Naive thymus-derived CD4-positive, alpha-beta T cell (primary cell): ENCODE data around the gene ZBTB7C. TPM values are rescaled to one million over a fixed set of nuclear protein-coding genes. Genes with fewer than 3 reads are reported as not detected.

Source experiments
- ATAC-seq: fragments of 150-1000 bp; cut with Tn5 transposase; 2 replicates; pipeline ENCODE4 v1.10.0; 2021; ENCODE audit warnings: mild to moderate bottlenecking, moderate library complexity
- CTCF ChIA-PET: fragments of 350-600 bp; sonication (Branson Sonifier 250); formaldehyde crosslinking; loops from one replicate; lab custom pipeline; 2021; ENCODE audit warnings: antibody characterized with exemption; lab: Charles Lee
- POLR2A ChIA-PET: fragments of 350-600 bp; sonication (Branson Sonifier 250); formaldehyde crosslinking; loops from one replicate; lab custom pipeline; 2021; ENCODE audit warnings: antibody characterized with exemption, inconsistent platforms; lab: Charles Lee
- DNase-seq, 9 donors: peaks; one replicate each; pipeline versions ENCODE4 v3.0.0 to v3.0.0-alpha.2; 2020 to 2022; ENCODE audit warnings: mixed read lengths in 1 of 9
- H3K27ac ChIP-seq: one replicate; pipeline ENCODE4 v1.7.0; 2013; ENCODE audit warnings: mild to moderate bottlenecking, low read depth, low read length, moderate library complexity
- H3K27me3 ChIP-seq, 2 donors: one replicate each; pipeline ENCODE4 v1.7.0; 2013; ENCODE audit warnings: low read length in 2 of 2, mild to moderate bottlenecking in 2 of 2, moderate library complexity in 2 of 2; ENCODE audit not compliant: control insufficient read depth in 2 of 2, insufficient read depth in 2 of 2
- H3K36me3 ChIP-seq, 3 experiments: 1 replicate in 2 of 3; 2 replicates in 1 of 3; pipeline ENCODE4 v1.7.0; 2013; ENCODE audit warnings: low read length in 3 of 3, mild to moderate bottlenecking in 3 of 3, moderate library complexity in 1 of 3; ENCODE audit not compliant: insufficient read depth in 3 of 3, control insufficient read depth in 2 of 3
- H3K4me1 ChIP-seq, 2 donors: one replicate each; pipeline ENCODE4 v1.7.0; 2013; ENCODE audit warnings: low read length in 2 of 2, mild to moderate bottlenecking in 2 of 2, moderate library complexity in 1 of 2; ENCODE audit not compliant: control insufficient read depth in 2 of 2, insufficient read depth in 2 of 2
- H3K4me3 ChIP-seq: 2 replicates; pipeline ENCODE4 v1.7.0; 2013; ENCODE audit warnings: mild to moderate bottlenecking, low read length
- H3K9me3 ChIP-seq, 3 experiments: 1 replicate in 2 of 3; 2 replicates in 1 of 3; pipeline ENCODE4 v1.7.0; 2013; ENCODE audit warnings: low read length in 3 of 3; ENCODE audit not compliant: control insufficient read depth in 2 of 3
- H3K27ac Mint-ChIP-seq, 9 donors: one replicate each; pipeline ENCODE4 v1.8.0; 2020 to 2022; ENCODE audit warnings: mixed read lengths in 9 of 9, mild to moderate bottlenecking in 8 of 9, moderate library complexity in 5 of 9, inconsistent platforms in 2 of 9
- H3K27me3 Mint-ChIP-seq, 5 donors: one replicate each; pipeline ENCODE4 v1.8.0; 2021 to 2022; ENCODE audit warnings: mixed read lengths in 5 of 5, mild to moderate bottlenecking in 1 of 5
- H3K36me3 Mint-ChIP-seq, 5 donors: one replicate each; pipeline ENCODE4 v1.8.0; 2020 to 2022; ENCODE audit warnings: mixed read lengths in 5 of 5, mild to moderate bottlenecking in 3 of 5, inconsistent platforms in 1 of 5
- H3K4me1 Mint-ChIP-seq, 7 donors: one replicate each; pipeline ENCODE4 v1.8.0; 2020 to 2022; ENCODE audit warnings: mixed read lengths in 7 of 7, mild to moderate bottlenecking in 3 of 7, inconsistent platforms in 1 of 7
- H3K4me3 Mint-ChIP-seq, 10 donors: one replicate each; pipeline ENCODE4 v1.8.0; 2020 to 2022; ENCODE audit warnings: mild to moderate bottlenecking in 10 of 10, mixed read lengths in 10 of 10, moderate library complexity in 6 of 10, inconsistent platforms in 2 of 10
- H3K9me3 Mint-ChIP-seq, 11 donors: one replicate each; pipeline ENCODE4 v1.8.0; 2020 to 2022; ENCODE audit warnings: mixed read lengths in 11 of 11, mild to moderate bottlenecking in 4 of 11, inconsistent platforms in 1 of 11, moderate library complexity in 1 of 11
- intact Hi-C, 2 donors: fragments of 100-400 bp; cut with micrococcal nuclease; formaldehyde crosslinking; loops; one replicate each; pipeline ENCODE4 v1.15.1; 2023
- polyA plus RNA-seq, 2 donors: library from polyadenylated mRNA; unstranded; fragments of 300-500 nt; fragmentation: Illumina TruSeq; gene quantifications; one replicate each; pipeline ENCODE4 v1.2.3, GENCODE V29; 2021
- total RNA-seq, 6 experiments: library from RNA in 5 of 6; stranded (reverse) in 5 of 6; gene quantifications; 1 replicate in 5 of 6; 2 replicates in 1 of 6; pipeline ENCODE4 v1.2.3 and lab custom pipeline; 2021 to 2026

Gene ZBTB7C
- total and polyA plus RNA-seq, 7 experiments from 2014 or later, result 0.51 TPM; not detected in 6

DNA sequence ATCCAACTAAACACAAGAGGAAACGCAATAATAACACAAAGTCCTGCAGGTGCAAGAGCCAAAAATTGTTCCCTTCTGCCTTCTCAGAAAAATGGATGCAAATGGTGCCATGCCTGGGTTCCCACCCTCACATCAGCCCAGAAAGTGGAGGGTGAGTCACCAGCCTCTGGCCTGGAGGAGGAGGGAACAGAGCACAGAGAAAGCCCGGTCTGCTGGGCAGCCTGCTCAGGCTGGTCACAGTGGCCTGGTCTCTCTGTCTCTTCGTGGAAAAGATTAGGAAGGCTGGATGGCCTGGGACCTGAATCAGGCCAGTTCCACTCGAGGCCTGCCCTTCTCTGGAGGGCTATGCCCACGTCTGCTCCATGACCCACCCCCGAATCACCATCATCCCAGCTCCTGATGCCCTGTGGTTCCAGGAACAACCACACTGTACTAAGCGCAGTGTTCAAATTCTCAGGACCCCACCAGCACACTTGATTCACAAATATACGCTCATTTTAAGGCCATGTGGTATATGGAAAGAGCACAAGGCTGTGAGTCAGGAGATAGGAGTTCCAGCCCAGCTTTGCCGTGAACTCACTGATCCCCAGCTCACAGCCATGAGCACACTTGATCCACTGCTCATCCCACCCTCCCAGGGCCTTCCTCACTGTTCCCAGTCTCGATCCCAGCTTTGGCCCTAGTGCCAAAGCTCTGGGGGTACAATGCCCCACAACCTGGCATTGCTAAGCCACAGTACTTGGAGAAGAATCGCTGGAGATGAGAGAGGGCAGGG is 82.1 kb downstream of the ZBTB7C start:
- DNase-seq (no peak), ATAC-seq (no peak)
- H3K9me3 ChIP-seq, result no peaks in the 10 kb centered on the region
- no peaks in the 10 kb centered on the region for H3K27me3 ChIP-seq
- H3K27me3 Mint-ChIP-seq, result peaks cover 5 to 22% (median 16%) of the 10 kb centered on the region in 5 donors
- no peak overlapping the region for H3K4me3 Mint-ChIP-seq
- H3K27ac ChIP-seq, result no peak overlapping the region
- H3K36me3 Mint-ChIP-seq, result no peaks in the 10 kb centered on the region
- peaks cover 0 to 2% (median 0%) of the 10 kb centered on the region in 7 donors for H3K4me1 Mint-ChIP-seq
- ChIA-PET POLR2A (interaction anchor here (0.6 kb wide), 1 partner anchor 1004 kb away, joined by 3 read pairs; no protein-coding TSS in a partner anchor), CTCF (no interaction called here)
- no peaks in the 10 kb centered on the region for H3K4me1 ChIP-seq
- no peak overlapping the region for H3K27ac Mint-ChIP-seq
- no peak overlapping the region for H3K4me3 ChIP-seq
- intact Hi-C loops, result no loop called here
- no peaks in the 10 kb centered on the region for H3K36me3 ChIP-seq
- H3K9me3 Mint-ChIP-seq, result no peaks in the 10 kb centered on the region

DNA sequence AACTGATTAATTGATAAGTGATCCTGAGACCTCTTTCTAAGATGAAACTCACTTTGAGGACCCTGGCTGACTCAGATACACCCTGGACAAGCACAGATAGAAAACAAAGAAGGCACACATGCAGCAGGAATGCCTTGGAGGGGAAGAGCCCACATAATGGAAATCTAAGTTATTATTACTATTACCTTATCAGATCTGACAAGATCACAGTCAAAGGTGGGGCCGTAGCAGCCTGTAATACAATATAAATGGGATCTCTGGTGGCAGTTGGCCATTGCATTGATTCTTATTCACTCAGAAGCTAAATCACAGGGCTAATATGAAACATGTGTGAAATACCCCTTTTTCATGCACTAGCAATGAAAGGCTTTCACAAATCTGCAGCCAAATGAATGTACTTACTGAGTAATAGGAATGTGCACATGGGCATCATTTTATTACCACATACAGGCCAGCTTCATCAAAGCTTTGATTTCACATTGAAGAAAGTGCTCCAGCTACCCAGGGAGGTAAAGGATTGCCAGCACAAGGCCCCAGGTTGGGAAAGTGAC is 84.0 kb downstream of the ZBTB7C start:
- peaks cover 5 to 32% (median 9%) of the 10 kb centered on the region in 5 donors for H3K27me3 Mint-ChIP-seq
- no peak overlapping the region for H3K27ac Mint-ChIP-seq
- H3K36me3 ChIP-seq, result no peaks in the 10 kb centered on the region
- no peaks in the 10 kb centered on the region for H3K9me3 ChIP-seq
- intact Hi-C loops, result no loop called here
- H3K4me1 ChIP-seq, result no peaks in the 10 kb centered on the region
- H3K4me1 Mint-ChIP-seq, result no peaks in the 10 kb centered on the region
- no peaks in the 10 kb centered on the region for H3K27me3 ChIP-seq
- H3K4me3 Mint-ChIP-seq, result no peak overlapping the region
- H3K27ac ChIP-seq, result no peak overlapping the region
- ChIA-PET CTCF (no interaction called here), POLR2A (no interaction called here)
- H3K36me3 Mint-ChIP-seq, result no peaks in the 10 kb centered on the region
- H3K4me3 ChIP-seq, result no peak overlapping the region
- DNase-seq, result no peak
- no peak for ATAC-seq
- no peaks in the 10 kb centered on the region for H3K9me3 Mint-ChIP-seq

DNA sequence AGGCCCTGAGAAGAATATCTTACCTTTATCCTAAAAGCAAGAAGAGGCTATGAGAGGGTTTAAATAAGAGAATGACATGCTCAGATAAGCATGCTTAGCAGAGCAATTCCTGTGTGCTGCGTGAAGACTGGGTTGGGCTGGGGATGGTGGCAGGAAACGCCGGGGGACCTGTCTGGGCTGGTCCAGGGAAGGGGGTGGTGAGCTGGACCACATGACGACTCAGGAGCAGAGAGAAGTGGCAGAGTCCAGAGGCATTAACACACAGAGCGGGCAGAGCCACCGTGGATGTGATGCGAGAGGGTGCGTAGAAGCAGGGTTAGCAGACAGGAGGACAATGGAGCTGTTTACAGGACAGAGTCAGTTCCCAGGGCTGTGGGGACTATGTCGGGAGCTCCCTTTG is 84.5 kb downstream of the ZBTB7C start:
- Histone ChIP-seq H3K9me3 (no peaks in the 10 kb centered on the region), H3K27ac (no peak overlapping the region), H3K36me3 (no peaks in the 10 kb centered on the region), H3K4me3 (no peak overlapping the region), H3K27me3 (no peaks in the 10 kb centered on the region), H3K4me1 (no peaks in the 10 kb centered on the region)
- ChIA-PET CTCF (no interaction called here), POLR2A (no interaction called here)
- Mint-ChIP-seq H3K36me3 (no peaks in the 10 kb centered on the region), H3K27ac (no peak overlapping the region), H3K27me3 (peaks cover 11 to 36% (median 13%) of the 10 kb centered on the region in 5 donors), H3K9me3 (no peaks in the 10 kb centered on the region), H3K4me3 (no peak overlapping the region), H3K4me1 (no peaks in the 10 kb centered on the region)
- intact Hi-C loops, result no loop called here
- no peak for ATAC-seq
- DNase-seq, result no peak

DNA sequence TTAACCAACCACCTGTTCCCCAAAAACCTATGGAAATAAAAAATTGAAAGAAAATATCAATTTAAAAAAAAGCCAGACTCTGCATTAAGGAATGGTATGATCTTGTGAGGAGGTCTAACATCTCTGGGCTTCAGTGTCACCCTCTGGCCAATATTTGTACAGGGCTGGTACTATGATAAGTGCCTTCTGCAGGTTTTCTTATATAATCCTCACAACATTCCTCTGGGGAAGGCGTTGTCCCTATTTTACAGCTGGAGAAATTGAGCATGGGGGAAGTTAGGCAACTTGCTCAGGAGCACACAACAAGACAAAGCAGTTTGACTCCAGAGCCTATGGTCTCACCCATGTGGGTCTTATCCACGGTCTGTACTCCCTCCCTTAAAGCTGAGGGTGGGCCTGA is 86.0 kb downstream of the ZBTB7C start:
- H3K9me3 Mint-ChIP-seq, result no peaks in the 10 kb centered on the region
- ChIA-PET POLR2A (no interaction called here), CTCF (no interaction called here)
- Histone ChIP-seq H3K9me3 (no peaks in the 10 kb centered on the region), H3K27me3 (no peaks in the 10 kb centered on the region), H3K27ac (no peak overlapping the region), H3K4me3 (no peak overlapping the region), H3K36me3 (no peaks in the 10 kb centered on the region), H3K4me1 (no peaks in the 10 kb centered on the region)
- H3K4me1 Mint-ChIP-seq, result no peaks in the 10 kb centered on the region
- intact Hi-C loops, result no loop called here
- no peak for ATAC-seq
- no peak overlapping the region for H3K27ac Mint-ChIP-seq
- no peak overlapping the region for H3K4me3 Mint-ChIP-seq
- no peak for DNase-seq
- no peaks in the 10 kb centered on the region for H3K36me3 Mint-ChIP-seq
- H3K27me3 Mint-ChIP-seq, result peaks cover 11 to 41% (median 18%) of the 10 kb centered on the region in 5 donors

DNA sequence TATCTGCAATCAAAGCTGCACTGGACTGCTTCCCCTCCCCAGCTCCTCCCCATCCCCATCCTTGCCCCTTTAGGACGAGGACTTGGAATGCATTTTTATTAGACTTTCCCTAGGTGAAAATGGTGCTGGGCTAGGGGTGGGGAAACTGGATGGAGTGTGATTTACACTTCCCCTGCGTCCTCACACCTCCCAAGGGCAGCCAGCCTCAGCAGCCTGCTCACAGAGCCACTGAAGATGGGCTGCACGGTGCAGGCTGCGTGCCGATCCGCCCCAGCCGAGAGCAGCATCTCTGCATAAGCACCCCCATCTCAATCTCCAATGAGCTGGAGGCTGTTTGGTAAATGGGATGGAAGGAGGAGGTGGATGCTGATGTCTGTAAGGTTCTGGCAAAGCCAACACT is 87.6 kb downstream of the ZBTB7C start:
- Histone ChIP-seq H3K4me3 (no peak overlapping the region), H3K27ac (no peak overlapping the region), H3K27me3 (no peaks in the 10 kb centered on the region), H3K4me1 (no peaks in the 10 kb centered on the region), H3K36me3 (no peaks in the 10 kb centered on the region), H3K9me3 (no peaks in the 10 kb centered on the region)
- no peaks in the 10 kb centered on the region for H3K36me3 Mint-ChIP-seq
- ATAC-seq, result no peak
- no peaks in the 10 kb centered on the region for H3K9me3 Mint-ChIP-seq
- no peak overlapping the region for H3K4me3 Mint-ChIP-seq
- no peak for DNase-seq
- peaks cover 11 to 38% (median 18%) of the 10 kb centered on the region in 5 donors for H3K27me3 Mint-ChIP-seq
- no peaks in the 10 kb centered on the region for H3K4me1 Mint-ChIP-seq
- no peak overlapping the region for H3K27ac Mint-ChIP-seq
- intact Hi-C loops, result no loop called here
- ChIA-PET CTCF (no interaction called here), POLR2A (interaction anchor here (0.7 kb wide), 1 partner anchor 8 kb away, joined by 4 read pairs; no protein-coding TSS in a partner anchor)

DNA sequence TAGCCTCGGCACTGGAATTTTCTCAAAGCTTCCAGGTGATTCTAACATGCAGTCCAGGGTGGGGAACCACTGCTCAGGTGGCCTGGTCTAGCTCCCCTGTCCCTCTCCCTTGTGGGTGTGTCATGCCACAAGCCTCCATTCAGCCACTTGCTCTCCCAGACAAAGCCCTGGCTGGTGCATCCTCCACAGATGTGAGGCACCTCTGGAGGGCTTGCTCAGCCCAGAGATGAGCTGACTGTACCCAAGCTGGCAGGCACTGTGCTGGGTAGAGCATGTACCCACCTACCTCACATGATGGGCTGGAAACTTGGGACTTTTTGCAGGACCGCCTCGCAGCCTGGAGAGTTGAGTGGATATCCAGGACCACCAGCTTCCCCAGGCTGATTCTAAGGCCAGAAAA is 88.1 kb downstream of the ZBTB7C start:
- H3K36me3 Mint-ChIP-seq, result no peaks in the 10 kb centered on the region
- ChIA-PET POLR2A (interaction anchor here (0.7 kb wide), 1 partner anchor 8 kb away, joined by 4 read pairs; no protein-coding TSS in a partner anchor), CTCF (no interaction called here)
- no peak for DNase-seq
- Histone ChIP-seq H3K9me3 (no peaks in the 10 kb centered on the region), H3K4me3 (no peak overlapping the region), H3K27me3 (no peaks in the 10 kb centered on the region), H3K27ac (no peak overlapping the region), H3K36me3 (no peaks in the 10 kb centered on the region), H3K4me1 (no peaks in the 10 kb centered on the region)
- no peaks in the 10 kb centered on the region for H3K9me3 Mint-ChIP-seq
- H3K4me1 Mint-ChIP-seq, result no peaks in the 10 kb centered on the region
- intact Hi-C loops, result no loop called here
- H3K27me3 Mint-ChIP-seq, result peaks cover 11 to 40% (median 18%) of the 10 kb centered on the region in 5 donors
- no peak overlapping the region for H3K4me3 Mint-ChIP-seq
- ATAC-seq, result no peak
- H3K27ac Mint-ChIP-seq, result no peak overlapping the region

DNA sequence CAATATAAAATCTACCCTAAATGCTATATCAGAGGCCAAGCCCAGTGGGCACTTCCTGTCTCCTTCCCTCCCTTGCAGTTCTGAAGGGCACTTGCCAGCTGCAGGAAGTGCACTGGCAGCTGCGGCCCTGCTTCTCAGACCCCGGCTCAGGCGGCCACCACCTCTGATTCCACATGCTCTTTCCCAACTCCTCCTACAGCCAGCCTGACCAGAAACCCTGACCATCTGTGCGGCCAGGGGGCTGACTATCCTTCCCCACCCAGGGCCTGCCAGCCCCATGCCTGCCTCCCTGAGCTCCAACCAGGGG is 88.6 kb downstream of the ZBTB7C start:
- DNase-seq, result no peak
- Mint-ChIP-seq H3K27me3 (peaks cover 11 to 40% (median 18%) of the 10 kb centered on the region in 5 donors), H3K27ac (peak overlapping the region in 1 of 9 donors; percentile 40), H3K9me3 (no peaks in the 10 kb centered on the region), H3K4me3 (no peak overlapping the region), H3K4me1 (no peaks in the 10 kb centered on the region), H3K36me3 (no peaks in the 10 kb centered on the region)
- no peaks in the 10 kb centered on the region for H3K4me1 ChIP-seq
- H3K4me3 ChIP-seq, result no peak overlapping the region
- ChIA-PET POLR2A (no interaction called here), CTCF (no interaction called here)
- no peak for ATAC-seq
- no peak overlapping the region for H3K27ac ChIP-seq
- no peaks in the 10 kb centered on the region for H3K27me3 ChIP-seq
- no peaks in the 10 kb centered on the region for H3K36me3 ChIP-seq
- intact Hi-C loops, result no loop called here
- no peaks in the 10 kb centered on the region for H3K9me3 ChIP-seq
